Measurements from ENCODE around the gene TTC17. TPM values are rescaled to one million over a fixed set of nuclear protein-coding genes. Genes with fewer than 3 reads are reported as not detected.
"Not testable (repeated sequence)": the region's sequence is repeated elsewhere in the genome, so short reads cannot be mapped to it uniquely, and the experiment has no call there.

The TTC17 gene, protein sequence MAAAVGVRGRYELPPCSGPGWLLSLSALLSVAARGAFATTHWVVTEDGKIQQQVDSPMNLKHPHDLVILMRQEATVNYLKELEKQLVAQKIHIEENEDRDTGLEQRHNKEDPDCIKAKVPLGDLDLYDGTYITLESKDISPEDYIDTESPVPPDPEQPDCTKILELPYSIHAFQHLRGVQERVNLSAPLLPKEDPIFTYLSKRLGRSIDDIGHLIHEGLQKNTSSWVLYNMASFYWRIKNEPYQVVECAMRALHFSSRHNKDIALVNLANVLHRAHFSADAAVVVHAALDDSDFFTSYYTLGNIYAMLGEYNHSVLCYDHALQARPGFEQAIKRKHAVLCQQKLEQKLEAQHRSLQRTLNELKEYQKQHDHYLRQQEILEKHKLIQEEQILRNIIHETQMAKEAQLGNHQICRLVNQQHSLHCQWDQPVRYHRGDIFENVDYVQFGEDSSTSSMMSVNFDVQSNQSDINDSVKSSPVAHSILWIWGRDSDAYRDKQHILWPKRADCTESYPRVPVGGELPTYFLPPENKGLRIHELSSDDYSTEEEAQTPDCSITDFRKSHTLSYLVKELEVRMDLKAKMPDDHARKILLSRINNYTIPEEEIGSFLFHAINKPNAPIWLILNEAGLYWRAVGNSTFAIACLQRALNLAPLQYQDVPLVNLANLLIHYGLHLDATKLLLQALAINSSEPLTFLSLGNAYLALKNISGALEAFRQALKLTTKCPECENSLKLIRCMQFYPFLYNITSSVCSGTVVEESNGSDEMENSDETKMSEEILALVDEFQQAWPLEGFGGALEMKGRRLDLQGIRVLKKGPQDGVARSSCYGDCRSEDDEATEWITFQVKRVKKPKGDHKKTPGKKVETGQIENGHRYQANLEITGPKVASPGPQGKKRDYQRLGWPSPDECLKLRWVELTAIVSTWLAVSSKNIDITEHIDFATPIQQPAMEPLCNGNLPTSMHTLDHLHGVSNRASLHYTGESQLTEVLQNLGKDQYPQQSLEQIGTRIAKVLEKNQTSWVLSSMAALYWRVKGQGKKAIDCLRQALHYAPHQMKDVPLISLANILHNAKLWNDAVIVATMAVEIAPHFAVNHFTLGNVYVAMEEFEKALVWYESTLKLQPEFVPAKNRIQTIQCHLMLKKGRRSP
- total RNA-seq (2014; rRNA removed; shearing (Covaris generic)), result 24.4 and 29.1 TPM in 2 replicates

GRCh38 chr11:43358801-43359421 lies at the start of gene TTC17:
TSS of gene TTC17 (plus strand) at chr11:43358920. CDS start at chr11:43358955, 35 bp downstream.
- DNase-seq (ENCODE audit: low read depth), result peak; percentile 96

DNA sequence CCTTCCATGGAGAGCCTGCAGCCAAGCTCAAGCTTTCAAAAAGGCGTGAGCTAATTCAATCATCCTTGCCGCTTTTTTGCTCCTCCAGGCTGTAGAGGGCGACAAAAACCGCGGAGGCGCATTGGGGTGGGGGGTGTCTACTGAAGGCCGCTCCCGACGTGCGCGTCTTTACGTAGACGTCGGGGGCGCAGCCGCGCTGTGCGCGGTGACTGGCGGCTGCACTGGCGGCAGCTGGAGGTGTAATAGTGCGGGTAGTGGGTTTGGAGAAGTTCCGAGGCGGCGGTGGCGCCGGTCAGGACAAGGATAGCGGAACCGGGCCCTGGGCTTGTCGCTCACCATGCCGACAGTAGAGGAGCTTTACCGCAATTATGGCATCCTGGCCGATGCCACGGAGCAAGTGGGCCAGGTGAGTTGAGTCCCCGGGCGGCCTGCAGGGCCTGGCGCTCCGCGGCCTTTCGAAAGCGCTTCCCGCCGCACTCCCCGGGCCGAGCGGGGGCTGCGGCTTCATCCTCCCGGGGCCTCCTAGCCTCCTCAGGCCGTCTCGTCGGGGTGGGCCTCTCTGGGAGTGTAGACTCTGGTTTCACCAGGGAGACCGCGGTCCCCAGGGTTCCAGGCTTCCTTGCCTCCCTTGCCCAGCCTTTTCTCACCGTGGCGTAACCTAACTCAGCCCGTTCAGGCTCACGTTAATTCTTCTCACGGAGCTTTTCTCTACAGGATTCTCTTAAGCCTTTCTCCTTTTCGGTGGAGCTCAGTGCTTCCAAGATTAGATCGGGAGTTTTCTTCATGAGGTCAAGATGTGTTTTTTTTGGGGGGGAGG lies 46.7 kb upstream of the TTC17 start, which contains the start of gene API5:
Gene API5, plus strand, starts transcription at position 206 of the 817 bp plus-strand sequence. Its CDS starts 132 bp downstream, at position 338.
- peak; percentile 94 for DNase-seq (ENCODE audit: low read depth)

DNA sequence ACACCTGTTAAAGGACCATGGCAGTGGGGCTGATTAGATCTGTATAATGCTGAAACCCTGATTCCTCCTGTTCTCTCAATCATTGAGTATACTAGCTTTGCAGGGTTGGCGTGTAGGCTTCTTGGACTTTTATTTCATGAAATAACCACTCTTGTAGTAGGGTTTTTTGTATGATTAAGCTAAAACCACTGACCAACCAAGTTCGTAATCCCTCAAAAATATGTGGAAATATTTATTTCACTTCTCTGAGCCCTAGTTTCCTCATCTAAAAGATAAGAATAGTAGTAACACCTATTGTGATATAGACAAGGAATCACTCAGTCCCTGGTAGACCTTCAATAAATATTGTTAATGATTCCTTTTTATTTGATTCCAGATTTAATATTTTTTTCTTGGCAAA lies 42.8 kb upstream of the TTC17 start:
- no peak for DNase-seq (ENCODE audit: low read depth)

- DNase-seq (ENCODE audit: low read depth), result peak; percentile 65
Measured at GRCh38 chr11:43316451-43316850, 42.3 kb upstream of the TTC17 start.

DNA sequence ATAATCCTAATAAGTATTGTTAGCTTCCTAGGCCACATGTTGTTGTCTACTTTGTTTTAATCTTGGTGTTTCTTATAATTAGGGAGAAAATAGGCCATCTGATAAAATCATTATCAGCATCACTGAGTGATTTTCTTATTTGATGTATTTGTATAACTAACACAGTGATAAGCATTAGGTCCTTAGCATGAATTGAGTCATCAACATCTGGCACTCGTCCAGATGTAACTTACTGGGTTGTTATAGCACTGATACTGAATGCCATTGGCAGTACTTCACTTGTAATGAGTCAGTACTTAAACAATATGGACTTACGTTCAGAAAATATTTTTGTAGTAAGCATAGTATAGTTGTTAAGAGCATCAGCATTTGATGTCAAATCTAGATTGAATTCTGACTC lies 30.7 kb upstream of the TTC17 start:
- DNase-seq (ENCODE audit: low read depth), result peak; percentile 86

- DNase-seq (ENCODE audit: low read depth), result no peak
Measured at GRCh38 chr11:43328482-43328881, 30.2 kb upstream of the TTC17 start.

DNA sequence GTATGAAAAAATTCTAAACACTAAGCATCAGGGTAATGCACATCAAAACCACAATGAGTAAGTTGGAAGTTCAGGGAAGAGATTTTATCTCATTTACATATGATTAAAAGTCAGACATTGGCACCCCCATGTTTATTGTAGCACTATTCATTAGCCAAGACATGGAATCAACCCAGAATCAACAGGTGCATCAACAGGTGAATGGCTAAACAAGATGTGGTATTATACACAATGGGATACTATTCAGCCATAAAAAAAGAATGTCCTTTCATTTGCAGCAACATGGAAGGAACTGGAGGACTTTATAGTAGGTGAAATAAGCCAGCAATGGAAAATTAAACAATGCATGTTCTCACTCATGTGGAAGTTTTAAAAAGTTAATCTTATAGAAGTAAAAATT lies 17.6 kb upstream of the TTC17 start:
- DNase-seq (ENCODE audit: low read depth), result no peak

DNA sequence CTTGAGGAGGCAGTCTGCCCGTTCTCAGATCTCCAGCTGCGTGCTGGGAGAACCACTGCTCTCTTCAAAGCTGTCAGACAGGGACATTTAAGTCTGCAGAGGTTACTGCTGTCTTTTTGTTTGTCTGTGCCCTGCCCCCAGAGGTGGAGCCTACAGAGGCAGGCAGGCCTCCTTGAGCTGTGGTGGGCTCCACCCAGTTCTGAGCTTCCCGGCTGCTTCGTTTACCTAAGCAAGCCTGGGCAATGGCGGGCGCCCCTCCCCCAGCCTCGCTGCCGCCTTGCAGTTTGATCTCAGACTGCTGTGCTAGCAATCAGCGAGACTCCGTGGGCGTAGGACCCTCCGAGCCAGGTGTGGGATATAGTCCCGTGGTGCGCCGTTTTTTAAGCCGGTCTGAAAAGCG lies 7.3 kb upstream of the TTC17 start:
- not testable (repeated sequence) for DNase-seq (ENCODE audit: low read depth)

- no peak for DNase-seq (ENCODE audit: low read depth)
Measured at GRCh38 chr11:43354311-43354710, 4.4 kb upstream of the TTC17 start.

GRCh38 chr11:43356336-43356735 lies 2.4 kb upstream of the TTC17 start:
- DNase-seq (ENCODE audit: low read depth), result no peak

- no peak for DNase-seq (ENCODE audit: low read depth)
Measured at GRCh38 chr11:43358279-43358800, 380 bp upstream of the TTC17 start.

DNA sequence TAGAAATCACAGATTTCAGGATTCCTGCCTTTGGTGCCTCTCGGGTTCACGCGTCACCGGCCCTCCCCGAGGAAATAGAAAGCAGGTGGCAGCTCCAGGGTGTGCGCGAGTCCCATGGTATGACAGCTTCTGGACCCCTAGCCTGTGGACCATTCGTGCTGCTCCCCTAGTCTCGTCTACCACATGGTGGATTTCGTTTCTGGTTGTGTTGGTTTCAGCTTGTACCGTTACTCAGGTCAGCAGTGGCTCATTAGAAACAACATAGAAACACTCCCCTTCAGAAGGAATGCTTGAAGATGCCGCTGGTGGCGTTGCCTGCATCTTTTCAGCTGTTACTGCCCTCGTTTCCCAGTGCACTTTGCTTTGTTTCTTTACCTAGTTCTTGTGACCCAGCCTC lies 700 bp downstream of the TTC17 start:
- DNase-seq (ENCODE audit: low read depth), result peak; percentile 34

- DNase-seq (ENCODE audit: low read depth), result no peak
Measured at GRCh38 chr11:43360361-43361032, 1.8 kb downstream of the TTC17 start.

- peak; percentile 24 for DNase-seq (ENCODE audit: low read depth)
Measured at GRCh38 chr11:43366677-43367076, 8.0 kb downstream of the TTC17 start.

DNA sequence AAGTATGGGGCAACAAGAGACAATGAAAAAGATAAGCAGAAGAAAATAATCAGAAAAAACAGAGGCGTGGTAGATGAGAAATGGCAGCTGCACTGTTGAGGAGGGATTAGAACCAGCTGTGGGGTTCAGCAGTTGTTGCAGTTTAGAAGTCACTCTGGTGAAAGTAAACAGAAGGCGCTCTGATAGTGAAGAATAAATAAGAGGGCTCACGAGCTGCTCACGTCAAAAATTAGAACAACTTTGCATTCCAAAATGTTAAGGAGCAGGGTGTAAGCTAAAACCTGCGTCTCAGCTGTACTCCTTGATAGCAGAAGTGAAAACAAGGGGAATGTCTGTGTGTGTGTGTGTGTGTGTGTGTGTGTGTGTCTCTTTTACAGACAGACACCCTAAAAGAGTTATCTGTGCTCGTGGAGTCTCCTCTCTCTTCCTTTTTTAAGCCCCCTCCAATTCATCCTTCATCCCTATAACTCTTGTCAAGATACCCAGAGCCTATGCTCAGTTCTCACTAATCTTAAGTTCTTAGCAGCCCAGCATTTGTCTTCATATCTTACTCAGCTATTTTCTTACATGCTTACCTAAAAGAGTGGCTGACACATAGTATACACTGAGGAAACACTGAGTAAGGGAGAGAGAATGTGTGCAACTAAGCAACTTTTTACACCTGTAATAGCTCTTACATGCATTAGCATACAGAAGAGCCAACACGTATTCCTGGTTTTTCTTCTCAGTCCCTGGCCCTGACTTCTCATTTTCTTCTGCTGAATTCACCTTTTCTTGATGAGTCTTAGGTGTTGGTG lies 8.9 kb downstream of the TTC17 start:
- no peak for DNase-seq (ENCODE audit: low read depth)

GRCh38 chr11:43376065-43376464 lies 17.3 kb downstream of the TTC17 start:
- DNase-seq (ENCODE audit: low read depth), result no peak

GRCh38 chr11:43376594-43376993 lies 17.9 kb downstream of the TTC17 start:
- peak; percentile 6 for DNase-seq (ENCODE audit: low read depth)

DNA sequence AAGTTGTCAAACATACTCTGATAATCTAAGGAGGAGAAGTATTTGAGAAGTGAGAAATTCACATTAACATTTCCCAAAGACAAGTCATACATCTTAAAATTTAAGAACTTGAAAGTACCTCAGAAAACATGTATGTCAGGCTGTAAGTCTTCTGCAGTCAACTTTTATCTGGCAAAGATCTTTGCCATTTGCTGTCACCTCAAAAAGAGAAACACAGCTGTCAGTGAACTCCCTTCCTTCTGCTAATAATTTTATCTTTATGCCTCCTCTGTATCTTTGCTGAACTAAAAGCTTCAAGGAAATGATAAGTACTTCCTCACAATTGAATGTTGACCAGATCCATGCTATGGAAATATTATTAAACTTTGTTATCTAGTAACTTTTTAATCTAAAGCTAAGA lies 18.7 kb downstream of the TTC17 start:
- no peak for DNase-seq (ENCODE audit: low read depth)

DNA sequence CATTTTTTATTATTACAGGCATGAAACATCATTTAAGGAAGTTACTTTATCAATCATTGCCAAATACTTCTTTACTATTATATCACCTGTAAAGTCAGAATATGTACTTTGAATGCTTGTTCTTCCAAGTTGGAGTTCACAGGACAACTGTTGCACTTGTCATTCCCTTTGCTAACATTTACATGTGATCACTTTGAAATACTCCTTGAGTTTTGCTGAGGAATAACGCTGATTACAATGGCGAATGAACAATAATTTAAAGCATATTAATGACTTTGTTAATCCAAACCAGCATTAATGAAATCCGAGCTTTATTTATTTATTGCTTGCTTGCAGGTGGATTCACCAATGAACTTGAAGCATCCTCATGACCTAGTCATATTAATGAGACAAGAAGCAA lies 20.2 kb downstream of the TTC17 start:
- DNase-seq (ENCODE audit: low read depth), result no peak
